H1 (cell line): ENCODE results near the gene PACSIN1.

Experiments
- EGR1 ChIP-seq: IDR thresholded peaks from 2 replicates; pipeline ENCODE4 v1.6.1; 2011; ENCODE audit warnings: low read depth, low read length, borderline replicate concordance
- EZH2 ChIP-seq: fragments of 200-600 bp; sonication (generic); IDR thresholded peaks from 2 replicates; pipeline ENCODE4 v1.7.1; 2012; ENCODE audit warnings: low read depth, mild to moderate bottlenecking, moderate library complexity, low read length, inconsistent platforms; ENCODE audit not compliant: severe bottlenecking
- RFX5 ChIP-seq: IDR thresholded peaks from 2 replicates; pipeline ENCODE4 v1.6.1; 2011; ENCODE audit warnings: low read depth, low read length, improper control_type of control experiment, borderline replicate concordance
- TF ChIP-seq, protein P1 (sequence below), 3 experiments: IDR thresholded peaks; 1 replicate in 2 of 3; 2 replicates in 1 of 3; pipeline versions ENCODE4 v1.5.1 to v1.6.1; 2011; ENCODE audit warnings: low read length in 3 of 3, mild to moderate bottlenecking in 3 of 3, inconsistent platforms in 2 of 3, low read depth in 1 of 3, moderate library complexity in 1 of 3; ENCODE audit not compliant: insufficient read depth in 1 of 3; ENCODE audit errors: control extremely low read depth in 1 of 3

- TF ChIP-seq EZH2 (no peak), EGR1 (no peak), RFX5 (no peak)
- TF ChIP-seq, protein P1, sequence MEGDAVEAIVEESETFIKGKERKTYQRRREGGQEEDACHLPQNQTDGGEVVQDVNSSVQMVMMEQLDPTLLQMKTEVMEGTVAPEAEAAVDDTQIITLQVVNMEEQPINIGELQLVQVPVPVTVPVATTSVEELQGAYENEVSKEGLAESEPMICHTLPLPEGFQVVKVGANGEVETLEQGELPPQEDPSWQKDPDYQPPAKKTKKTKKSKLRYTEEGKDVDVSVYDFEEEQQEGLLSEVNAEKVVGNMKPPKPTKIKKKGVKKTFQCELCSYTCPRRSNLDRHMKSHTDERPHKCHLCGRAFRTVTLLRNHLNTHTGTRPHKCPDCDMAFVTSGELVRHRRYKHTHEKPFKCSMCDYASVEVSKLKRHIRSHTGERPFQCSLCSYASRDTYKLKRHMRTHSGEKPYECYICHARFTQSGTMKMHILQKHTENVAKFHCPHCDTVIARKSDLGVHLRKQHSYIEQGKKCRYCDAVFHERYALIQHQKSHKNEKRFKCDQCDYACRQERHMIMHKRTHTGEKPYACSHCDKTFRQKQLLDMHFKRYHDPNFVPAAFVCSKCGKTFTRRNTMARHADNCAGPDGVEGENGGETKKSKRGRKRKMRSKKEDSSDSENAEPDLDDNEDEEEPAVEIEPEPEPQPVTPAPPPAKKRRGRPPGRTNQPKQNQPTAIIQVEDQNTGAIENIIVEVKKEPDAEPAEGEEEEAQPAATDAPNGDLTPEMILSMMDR (IDR thresholded peaks at IDR 0.05; ENCODE audit: control extremely low read depth in 1 of 3, insufficient read depth in 1 of 3, low read depth in 1 of 3, low read length in 3 of 3) = 0 out of 4 replicates have a peak, but pooled peaks of 1 of the 3 experiments have one; percentile 2
Measured at GRCh38 chr6:34490390-34491090, 24.7 kb downstream of the PACSIN1 start.
